ENCODE results near the gene ASB13. TPM values are rescaled to one million over a fixed set of nuclear protein-coding genes. Genes with fewer than 3 reads are reported as not detected.

The ASB13 gene
- total RNA-seq, 1 experiment from 2014 or later: 13.8 TPM

GRCh38 chr10:5679606-5680005 is 13.2 kb upstream of the ASB13 start:
- no peaks in the 10 kb centered on the region; the same call in 1 of the 2 replicates for H3K27me3 ChIP-seq (ENCODE audit: insufficient read depth, low read length)

More at GRCh38 chr10:5679606-5680005, 13.2 kb upstream of the ASB13 start:
- Mint-ChIP-seq H3K27me3 (ENCODE audit: low read depth) (peaks cover 67% of the 10 kb centered on the region), H3K36me3 (ENCODE audit: insufficient read depth in 1 of 3, low read depth in 3 of 3) (peaks cover under 1 to 2% (median 2%) of the 10 kb centered on the region in 3 experiments; a peak in 1 of 7 replicates), H3K27ac (no peak overlapping the region), H3K4me1 (0 out of 4 replicates have a peak, but pooled peaks cover 0 to 2% of the 10 kb centered on the region in 2 experiments), H3K4me3 (no peak overlapping the region), H3K9me3 (peaks cover 3 to 9% of the 10 kb centered on the region in 2 experiments)
- Histone ChIP-seq H4K20me1 (ENCODE audit: control insufficient read depth, insufficient read depth, insufficient read length) (no peaks in the 10 kb centered on the region), H3K79me2 (ENCODE audit: insufficient read depth, low read length) (no peaks in the 10 kb centered on the region), H3K27ac (ENCODE audit: insufficient read length, low read depth, low read length) (no peak overlapping the region), H3T11ph (ENCODE audit: low read length) (no peak overlapping the region), H3K18ac (ENCODE audit: insufficient read length, low read depth, low read length) (no peak overlapping the region), H2BK15ac (ENCODE audit: low read depth, low read length) (no peak overlapping the region), H3K79me1 (ENCODE audit: insufficient read depth, low read depth, low read length, poor library complexity, severe bottlenecking) (no peaks in the 10 kb centered on the region), H3K56ac (ENCODE audit: insufficient read length, low read depth, low read length) (no peak overlapping the region), H2BK5ac (ENCODE audit: insufficient read length, low read length) (no peak overlapping the region), H2BK120ac (ENCODE audit: low read depth, low read length, poor library complexity, severe bottlenecking) (no peak overlapping the region), H2BK12ac (ENCODE audit: insufficient read length, low read depth, low read length) (no peak overlapping the region), H3K14ac (ENCODE audit: insufficient read depth, low read length) (no peak overlapping the region), H3K4me1 (ENCODE audit: insufficient read depth, low read length) (no peaks in the 10 kb centered on the region), H3K23me2 (ENCODE audit: insufficient read length, low read depth, low read length, poor library complexity, severe bottlenecking) (no peaks in the 10 kb centered on the region), H3K23ac (ENCODE audit: insufficient read length, low read depth, low read length) (no peak overlapping the region), H2AK5ac (ENCODE audit: insufficient read length, low read length) (no peak overlapping the region), H2BK20ac (ENCODE audit: low read depth, low read length, poor library complexity, severe bottlenecking) (no peak overlapping the region), H4K5ac (ENCODE audit: insufficient read length, low read depth, low read length) (no peak overlapping the region), H4K8ac (replicated peaks; ENCODE audit: insufficient read length, low read depth, low read length) (no peak overlapping the region), H2AFZ (ENCODE audit: low read length) (no peak overlapping the region), H4K91ac (ENCODE audit: insufficient read length, low read depth, low read length) (no peak overlapping the region), H3K9me3 (ENCODE audit: control insufficient read depth, low read depth, low read length) (no peaks in the 10 kb centered on the region), H3K4me2 (ENCODE audit: insufficient read depth, insufficient read length, low read length) (no peak overlapping the region), H3K4ac (ENCODE audit: low read depth, low read length) (no peak overlapping the region), H3K9ac (ENCODE audit: extremely low read depth, insufficient read length, low read length) (no peak overlapping the region)
- no peak for DNase-seq
- TF ChIP-seq, protein P1, sequence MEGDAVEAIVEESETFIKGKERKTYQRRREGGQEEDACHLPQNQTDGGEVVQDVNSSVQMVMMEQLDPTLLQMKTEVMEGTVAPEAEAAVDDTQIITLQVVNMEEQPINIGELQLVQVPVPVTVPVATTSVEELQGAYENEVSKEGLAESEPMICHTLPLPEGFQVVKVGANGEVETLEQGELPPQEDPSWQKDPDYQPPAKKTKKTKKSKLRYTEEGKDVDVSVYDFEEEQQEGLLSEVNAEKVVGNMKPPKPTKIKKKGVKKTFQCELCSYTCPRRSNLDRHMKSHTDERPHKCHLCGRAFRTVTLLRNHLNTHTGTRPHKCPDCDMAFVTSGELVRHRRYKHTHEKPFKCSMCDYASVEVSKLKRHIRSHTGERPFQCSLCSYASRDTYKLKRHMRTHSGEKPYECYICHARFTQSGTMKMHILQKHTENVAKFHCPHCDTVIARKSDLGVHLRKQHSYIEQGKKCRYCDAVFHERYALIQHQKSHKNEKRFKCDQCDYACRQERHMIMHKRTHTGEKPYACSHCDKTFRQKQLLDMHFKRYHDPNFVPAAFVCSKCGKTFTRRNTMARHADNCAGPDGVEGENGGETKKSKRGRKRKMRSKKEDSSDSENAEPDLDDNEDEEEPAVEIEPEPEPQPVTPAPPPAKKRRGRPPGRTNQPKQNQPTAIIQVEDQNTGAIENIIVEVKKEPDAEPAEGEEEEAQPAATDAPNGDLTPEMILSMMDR (conservative IDR thresholded peaks at IDR 0.05): no peak
- WGBS (ENCODE audit: extremely low coverage, insufficient read length, low lambda C conversion rate): no CpG with 5 or more reads among the region's 2 CpGs
